H9 (cell line): ENCODE measurements around the gene MESP1. TPM values are rescaled to one million over a fixed set of nuclear protein-coding genes. Genes with fewer than 3 reads are reported as not detected.

Source experiments
- DNase-seq: peaks from one replicate; pipeline ENCODE4 v3.0.0-alpha.2; 2017
- H2AFZ ChIP-seq: one replicate; pipeline ENCODE4 v1.6.1; 2013; ENCODE audit warnings: mild to moderate bottlenecking, low read length, control low read depth, moderate library complexity
- H2AK5ac ChIP-seq: 2 replicates; pipeline ENCODE4 v1.6.1; 2013; ENCODE audit warnings: low read length, control low read depth, mixed read lengths; ENCODE audit not compliant: insufficient read length
- H2BK120ac ChIP-seq: one replicate; pipeline ENCODE4 v1.6.1; 2013; ENCODE audit warnings: low read depth, mild to moderate bottlenecking, low read length, control low read depth, inconsistent platforms; ENCODE audit not compliant: poor library complexity, severe bottlenecking
- H2BK12ac ChIP-seq: 2 replicates; pipeline ENCODE4 v1.6.1; 2013; ENCODE audit warnings: low read length, control low read depth, mixed read lengths, low read depth; ENCODE audit not compliant: insufficient read length
- H2BK15ac ChIP-seq: 2 replicates; pipeline ENCODE4 v1.6.1; 2013; ENCODE audit warnings: low read depth, low read length, control low read depth
- H2BK20ac ChIP-seq: one replicate; pipeline ENCODE4 v1.6.1; 2013; ENCODE audit warnings: low read depth, mild to moderate bottlenecking, low read length, control low read depth, inconsistent platforms; ENCODE audit not compliant: poor library complexity, severe bottlenecking
- H2BK5ac ChIP-seq: 2 replicates; pipeline ENCODE4 v1.6.1; 2013; ENCODE audit warnings: low read length, control low read depth, mixed read lengths; ENCODE audit not compliant: insufficient read length
- H3K14ac ChIP-seq: 2 replicates; pipeline ENCODE4 v1.6.1; 2013; ENCODE audit warnings: low read length, control low read depth; ENCODE audit not compliant: insufficient read depth
- H3K18ac ChIP-seq: 2 replicates; pipeline ENCODE4 v1.6.1; 2013; ENCODE audit warnings: low read depth, mild to moderate bottlenecking, mixed read lengths, low read length, control low read depth; ENCODE audit not compliant: insufficient read length
- H3K23ac ChIP-seq: 2 replicates; pipeline ENCODE4 v1.6.1; 2013; ENCODE audit warnings: low read length, control low read depth, mixed read lengths, low read depth; ENCODE audit not compliant: insufficient read length
- H3K23me2 ChIP-seq: 2 replicates; pipeline ENCODE4 v1.6.1; 2013; ENCODE audit warnings: low read depth, mild to moderate bottlenecking, mixed read lengths, low read length, control low read depth; ENCODE audit not compliant: insufficient read length, poor library complexity, severe bottlenecking
- H3K27ac ChIP-seq: 2 replicates; pipeline ENCODE4 v1.5.1; 2013; ENCODE audit warnings: low read length, control low read depth, mixed read lengths, low read depth; ENCODE audit not compliant: insufficient read length
- H3K27me3 ChIP-seq: 2 replicates; pipeline ENCODE4 v1.6.1; 2013; ENCODE audit warnings: low read length, control low read depth, inconsistent platforms; ENCODE audit not compliant: insufficient read depth
- H3K4ac ChIP-seq: 2 replicates; pipeline ENCODE4 v1.6.1; 2013; ENCODE audit warnings: low read depth, mild to moderate bottlenecking, control low read depth, inconsistent platforms, low read length, moderate library complexity
- H3K4me1 ChIP-seq: 2 replicates; pipeline ENCODE4 v1.6.1; 2013; ENCODE audit warnings: low read length, control low read depth, inconsistent platforms; ENCODE audit not compliant: insufficient read depth
- H3K4me2 ChIP-seq: 2 replicates; pipeline ENCODE4 v1.6.1; 2013; ENCODE audit warnings: low read length, control low read depth, mixed read lengths; ENCODE audit not compliant: insufficient read length, insufficient read depth
- H3K56ac ChIP-seq: 2 replicates; pipeline ENCODE4 v1.6.1; 2013; ENCODE audit warnings: low read depth, mild to moderate bottlenecking, mixed read lengths, low read length, control low read depth; ENCODE audit not compliant: insufficient read length
- H3K79me1 ChIP-seq: 2 replicates; pipeline ENCODE4 v1.6.1; 2013; ENCODE audit warnings: low read depth, mild to moderate bottlenecking, moderate library complexity, low read length, control low read depth, inconsistent platforms; ENCODE audit not compliant: insufficient read depth, poor library complexity, severe bottlenecking
- H3K79me2 ChIP-seq: 2 replicates; pipeline ENCODE4 v1.6.1; 2013; ENCODE audit warnings: low read length, control low read depth, inconsistent platforms; ENCODE audit not compliant: insufficient read depth
- H3K9ac ChIP-seq: 2 replicates; pipeline ENCODE4 v1.6.1; 2013; ENCODE audit warnings: low read length, control low read depth, mixed read lengths; ENCODE audit not compliant: insufficient read length; ENCODE audit errors: extremely low read depth
- H3K9me3 ChIP-seq: one replicate; pipeline ENCODE4 v1.6.1; 2013; ENCODE audit warnings: low read depth, low read length, inconsistent platforms; ENCODE audit not compliant: control insufficient read depth
- H3T11ph ChIP-seq: one replicate; pipeline ENCODE4 v1.6.1; 2013; ENCODE audit warnings: mild to moderate bottlenecking, low read length, control low read depth, inconsistent platforms
- H4K20me1 ChIP-seq: one replicate; pipeline ENCODE4 v1.6.1; 2013; ENCODE audit not compliant: control insufficient read depth, insufficient read length, insufficient read depth
- H4K5ac ChIP-seq: 2 replicates; pipeline ENCODE4 v1.6.1; 2013; ENCODE audit warnings: low read depth, mild to moderate bottlenecking, mixed read lengths, low read length, control low read depth; ENCODE audit not compliant: insufficient read length
- H4K8ac ChIP-seq: replicated peaks from 2 replicates; pipeline ENCODE4 v1.6.1; 2013; ENCODE audit warnings: low read length, control low read depth, mixed read lengths, low read depth; ENCODE audit not compliant: insufficient read length
- H4K91ac ChIP-seq: 2 replicates; pipeline ENCODE4 v1.6.1; 2013; ENCODE audit warnings: low read depth, mild to moderate bottlenecking, moderate library complexity, mixed read lengths, low read length, control low read depth; ENCODE audit not compliant: insufficient read length
- H3K27ac Mint-ChIP-seq, 3 experiments: 2 replicates in 2 of 3; 3 replicates in 1 of 3; pipeline ENCODE4 v1.8.0; 2020 to 2021; ENCODE audit warnings: mixed read lengths in 3 of 3, mild to moderate bottlenecking in 1 of 3, moderate library complexity in 1 of 3
- H3K27me3 Mint-ChIP-seq: 2 replicates; pipeline ENCODE4 v1.8.0; 2021; ENCODE audit warnings: low read depth, mild to moderate bottlenecking, moderate library complexity, mixed read lengths
- H3K36me3 Mint-ChIP-seq, 3 experiments: 2 replicates in 2 of 3; 3 replicates in 1 of 3; pipeline ENCODE4 v1.8.0; 2020 to 2021; ENCODE audit warnings: low read depth in 3 of 3, mixed read lengths in 3 of 3; ENCODE audit not compliant: insufficient read depth in 1 of 3
- H3K4me1 Mint-ChIP-seq, 2 experiments: 2 replicates each; pipeline ENCODE4 v1.8.0; 2020; ENCODE audit warnings: mixed read lengths in 2 of 2
- H3K4me3 Mint-ChIP-seq, 2 experiments: 2 replicates in 1 of 2; 3 replicates in 1 of 2; pipeline ENCODE4 v1.8.0; 2020 to 2021; ENCODE audit warnings: mild to moderate bottlenecking in 2 of 2, mixed read lengths in 2 of 2, moderate library complexity in 1 of 2
- H3K9me3 Mint-ChIP-seq, 2 experiments: 2 replicates in 1 of 2; 3 replicates in 1 of 2; pipeline ENCODE4 v1.8.0; 2020; ENCODE audit warnings: mild to moderate bottlenecking in 2 of 2, mixed read lengths in 2 of 2, moderate library complexity in 1 of 2
- WGBS: extraction: QIAGEN DNeasy Blood & Tissue Kit; methylation state at CpG from one replicate; pipeline ENCODE4 v1.1.7; 2013; ENCODE audit warnings: missing lambda C conversion rate, low lambda C conversion rate, mixed read lengths; ENCODE audit not compliant: insufficient read length; ENCODE audit errors: extremely low coverage; 5-methylcytosine and 5-hydroxymethylcytosine counted together
- total RNA-seq: library from RNA; stranded (reverse); gene quantifications from 2 replicates; pipeline ENCODE4 v1.2.1, GENCODE V29; 2021
- TF ChIP-seq, protein P1 (sequence below): fragments of 200-600 bp; sonication (generic); conservative IDR thresholded peaks from 3 replicates; pipeline ENCODE4 v1.8.0; 2021; ENCODE audit warnings: antibody characterized with exemption, mild to moderate bottlenecking

Gene MESP1
- total RNA-seq, 1 experiment from 2014 or later = not detected

DNA sequence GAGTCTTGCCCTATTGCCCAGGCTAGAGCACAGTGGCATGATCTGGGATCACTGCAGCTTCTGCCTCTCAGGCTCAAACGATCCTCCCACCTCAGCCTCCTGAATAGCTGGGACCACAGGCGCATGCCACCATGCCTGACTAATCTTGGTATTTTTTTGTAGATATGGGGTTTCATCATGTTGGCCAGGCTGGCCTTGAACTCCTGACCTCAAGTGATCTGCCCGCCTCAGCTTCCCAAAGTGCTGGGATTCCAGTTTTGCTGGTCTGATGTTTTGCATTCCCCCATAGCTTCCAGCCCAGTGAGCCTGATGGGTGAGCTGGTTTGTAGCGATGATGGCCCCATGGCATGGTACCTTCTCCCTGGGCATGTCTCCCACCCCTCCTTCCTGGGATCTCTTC lies 4.7 kb upstream of the MESP1 start:
- H3K27me3 Mint-ChIP-seq = peaks cover 58% of the 10 kb centered on the region
- H3K27me3 ChIP-seq = peaks cover 9% of the 10 kb centered on the region; the same call in 1 of the 2 replicates
- WGBS = no CpG with 5 or more reads among the region's 4 CpGs

More for the DNA sequence above, 4.7 kb upstream of the MESP1 start:
- Histone ChIP-seq H3K4me2 (no peak overlapping the region), H4K8ac (no peak overlapping the region), H3K56ac (no peak overlapping the region), H3K4ac (no peak overlapping the region), H4K5ac (no peak overlapping the region), H2BK20ac (no peak overlapping the region), H3K14ac (no peak overlapping the region; the same call in 1 of the 2 replicates), H2BK120ac (no peak overlapping the region), H3K9me3 (no peaks in the 10 kb centered on the region), H2AFZ (no peak overlapping the region), H3K23ac (no peak overlapping the region), H2BK15ac (no peak overlapping the region), H3K4me1 (no peaks in the 10 kb centered on the region), H4K20me1 (no peaks in the 10 kb centered on the region), H2AK5ac (no peak overlapping the region), H2BK5ac (no peak overlapping the region), H3K79me2 (no peaks in the 10 kb centered on the region), H3K18ac (no peak overlapping the region), H3K27ac (no peak overlapping the region), H3K9ac (no peak overlapping the region), H4K91ac (no peak overlapping the region), H3K23me2 (no peaks in the 10 kb centered on the region), H2BK12ac (no peak overlapping the region), H3K79me1 (no peaks in the 10 kb centered on the region), H3T11ph (no peak overlapping the region)
- Mint-ChIP-seq H3K36me3 (no peaks in the 10 kb centered on the region), H3K4me3 (no peak overlapping the region), H3K4me1 (peaks cover 10 to 11% of the 10 kb centered on the region in 2 experiments), H3K27ac (no peak overlapping the region), H3K9me3 (no peaks in the 10 kb centered on the region)
- no peak for DNase-seq
- TF ChIP-seq, protein P1, sequence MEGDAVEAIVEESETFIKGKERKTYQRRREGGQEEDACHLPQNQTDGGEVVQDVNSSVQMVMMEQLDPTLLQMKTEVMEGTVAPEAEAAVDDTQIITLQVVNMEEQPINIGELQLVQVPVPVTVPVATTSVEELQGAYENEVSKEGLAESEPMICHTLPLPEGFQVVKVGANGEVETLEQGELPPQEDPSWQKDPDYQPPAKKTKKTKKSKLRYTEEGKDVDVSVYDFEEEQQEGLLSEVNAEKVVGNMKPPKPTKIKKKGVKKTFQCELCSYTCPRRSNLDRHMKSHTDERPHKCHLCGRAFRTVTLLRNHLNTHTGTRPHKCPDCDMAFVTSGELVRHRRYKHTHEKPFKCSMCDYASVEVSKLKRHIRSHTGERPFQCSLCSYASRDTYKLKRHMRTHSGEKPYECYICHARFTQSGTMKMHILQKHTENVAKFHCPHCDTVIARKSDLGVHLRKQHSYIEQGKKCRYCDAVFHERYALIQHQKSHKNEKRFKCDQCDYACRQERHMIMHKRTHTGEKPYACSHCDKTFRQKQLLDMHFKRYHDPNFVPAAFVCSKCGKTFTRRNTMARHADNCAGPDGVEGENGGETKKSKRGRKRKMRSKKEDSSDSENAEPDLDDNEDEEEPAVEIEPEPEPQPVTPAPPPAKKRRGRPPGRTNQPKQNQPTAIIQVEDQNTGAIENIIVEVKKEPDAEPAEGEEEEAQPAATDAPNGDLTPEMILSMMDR = no peak
